IMR-90 (cell line): ENCODE measurements around the gene PLCB3. TPM values are rescaled to one million over a fixed set of nuclear protein-coding genes. Genes with fewer than 3 reads are reported as not detected.

Source experiments
- ATAC-seq: fragments of 200-7000 bp; cut with Tn5 transposase; 2 replicates; pipeline ENCODE4 v1.9.1; 2020; ENCODE audit warnings: low read depth, mild to moderate bottlenecking, moderate library complexity
- BruUV-seq: library from RNA; stranded (reverse); fragments of 400-500 nt; replicated peaks from 2 replicates; lab custom pipeline; 2021; lab: Mats Ljungman, UMichigan
- CTCF ChIA-PET: fragments of 300-600 bp; formaldehyde crosslinking; extraction: SDS; loops from one replicate; lab custom pipeline; 2021; ENCODE audit warnings: antibody characterized with exemption; lab: Yijun Ruan, JAX
- POLR2A ChIA-PET: fragments of 300-600 bp; sonication (Branson Sonifier 250); formaldehyde crosslinking; loops from one replicate; lab custom pipeline; 2022; ENCODE audit warnings: antibody characterized with exemption; ENCODE audit not compliant: unreplicated experiment; lab: Charles Lee
- DNase-seq: peaks from one replicate; pipeline ENCODE4 v3.0.0; 2013
- H2AFZ ChIP-seq: replicated peaks from 2 replicates; pipeline ENCODE3; 2013; ENCODE audit warnings: low read length, mild to moderate bottlenecking; ENCODE audit not compliant: poor library complexity
- H2AK5ac ChIP-seq: 2 replicates; pipeline ENCODE4 v1.6.1; 2013; ENCODE audit warnings: low read depth, low read length, inconsistent platforms
- H2AK9ac ChIP-seq: replicated peaks from 2 replicates; pipeline ENCODE3; 2013; ENCODE audit warnings: mild to moderate bottlenecking, low read depth, low read length, moderate library complexity; ENCODE audit not compliant: poor library complexity
- H2BK120ac ChIP-seq: 2 replicates; pipeline ENCODE4 v1.6.1; 2013; ENCODE audit warnings: low read depth, low read length, inconsistent platforms
- H2BK15ac ChIP-seq: 3 replicates; pipeline ENCODE4 v1.6.1; 2013; ENCODE audit warnings: low read depth, low read length, inconsistent platforms
- H2BK20ac ChIP-seq: 2 replicates; pipeline ENCODE4 v1.6.1; 2013; ENCODE audit warnings: low read depth, mild to moderate bottlenecking, inconsistent platforms, low read length, moderate library complexity
- H2BK5ac ChIP-seq: 2 replicates; pipeline ENCODE4 v1.6.1; 2013; ENCODE audit warnings: mild to moderate bottlenecking, low read depth, low read length, inconsistent platforms; ENCODE audit not compliant: poor library complexity, severe bottlenecking
- H3K14ac ChIP-seq: replicated peaks from 2 replicates; pipeline ENCODE4 v1.6.1; 2013; ENCODE audit warnings: low read depth, low read length, inconsistent platforms
- H3K18ac ChIP-seq: 2 replicates; pipeline ENCODE4 v1.6.1; 2013; ENCODE audit warnings: low read depth, low read length, control low read depth
- H3K23ac ChIP-seq: 2 replicates; pipeline ENCODE4 v1.6.1; 2013; ENCODE audit warnings: low read depth, low read length, inconsistent platforms
- H3K27ac ChIP-seq: 2 replicates; pipeline ENCODE4 v1.5.1; 2013; ENCODE audit warnings: mild to moderate bottlenecking, control low read depth, low read length; ENCODE audit not compliant: insufficient read depth
- H3K27me3 ChIP-seq: 2 replicates; pipeline ENCODE4 v1.6.1; 2013; ENCODE audit warnings: low read length; ENCODE audit not compliant: control insufficient read depth, insufficient read depth
- H3K36me3 ChIP-seq: 2 replicates; pipeline ENCODE4 v1.6.1; 2013; ENCODE audit warnings: low read length, mixed read lengths; ENCODE audit not compliant: control insufficient read depth, insufficient read depth
- H3K4ac ChIP-seq: 2 replicates; pipeline ENCODE4 v1.6.1; 2013; ENCODE audit warnings: low read depth, low read length, inconsistent platforms
- H3K4me1 ChIP-seq: 2 replicates; pipeline ENCODE4 v1.6.1; 2013; ENCODE audit warnings: low read length, mixed read lengths; ENCODE audit not compliant: control insufficient read depth, insufficient read depth
- H3K4me2 ChIP-seq: 2 replicates; pipeline ENCODE4 v1.6.1; 2013; ENCODE audit warnings: low read depth, mild to moderate bottlenecking, control low read depth, low read length, moderate library complexity
- H3K4me3 ChIP-seq: 2 replicates; pipeline ENCODE4 v1.5.1; 2013; ENCODE audit warnings: low read depth, mild to moderate bottlenecking, control low read depth, low read length, moderate library complexity; ENCODE audit not compliant: insufficient read depth
- H3K56ac ChIP-seq: 2 replicates; pipeline ENCODE4 v1.6.1; 2013; ENCODE audit warnings: low read length, inconsistent platforms; ENCODE audit not compliant: insufficient read depth; ENCODE audit errors: extremely low read depth
- H3K79me1 ChIP-seq, 2 experiments: 2 replicates each; pipeline ENCODE4 v1.6.1; 2013; ENCODE audit warnings: low read length in 2 of 2, inconsistent platforms in 1 of 2, low read depth in 1 of 2
- H3K9ac ChIP-seq: 2 replicates; pipeline ENCODE4 v1.6.1; 2013; ENCODE audit warnings: low read depth, low read length, control low read depth
- H3K9me1 ChIP-seq: 2 replicates; pipeline ENCODE4 v1.6.1; 2013; ENCODE audit warnings: low read length, inconsistent platforms; ENCODE audit not compliant: insufficient read depth
- H3K9me3 ChIP-seq: 2 replicates; pipeline ENCODE4 v1.6.1; 2013; ENCODE audit warnings: low read length; ENCODE audit not compliant: control insufficient read depth, insufficient read depth
- H4K20me1 ChIP-seq: 2 replicates; pipeline ENCODE4 v1.6.1; 2013; ENCODE audit warnings: low read length, inconsistent platforms; ENCODE audit not compliant: insufficient read depth
- H4K5ac ChIP-seq: 2 replicates; pipeline ENCODE4 v1.6.1; 2013; ENCODE audit warnings: mild to moderate bottlenecking, low read depth, low read length, control low read depth
- H4K8ac ChIP-seq, 2 experiments: 2 replicates each; pipeline ENCODE4 v1.6.1; 2013; ENCODE audit warnings: low read depth in 2 of 2, low read length in 2 of 2, control low read depth in 1 of 2, inconsistent platforms in 1 of 2
- H4K91ac ChIP-seq: 2 replicates; pipeline ENCODE4 v1.6.1; 2013; ENCODE audit warnings: low read depth, low read length, inconsistent platforms; ENCODE audit not compliant: insufficient read depth
- BHLHE40 ChIP-seq: fragments of 150-350 bp; IDR thresholded peaks from 2 replicates; pipeline ENCODE4 v1.6.1; 2016; ENCODE audit warnings: mild to moderate bottlenecking, low read depth, low read length
- CTCF ChIP-seq: conservative IDR thresholded peaks from 2 replicates; pipeline ENCODE4 v1.5.1; 2012; ENCODE audit warnings: mild to moderate bottlenecking, low read depth, low read length, improper control_type of control experiment
- FOS ChIP-seq: fragments of 150-350 bp; IDR thresholded peaks from 2 replicates; pipeline ENCODE4 v1.6.1; 2016; ENCODE audit warnings: low read depth, low read length
- MAFK ChIP-seq: IDR thresholded peaks from 2 replicates; pipeline ENCODE4 v1.6.1; 2012; ENCODE audit warnings: low read depth, low read length, improper control_type of control experiment
- MAZ ChIP-seq: IDR thresholded peaks from 2 replicates; pipeline ENCODE4 v1.6.1; 2012; ENCODE audit warnings: low read depth, mild to moderate bottlenecking, low read length, improper control_type of control experiment, moderate library complexity, borderline replicate concordance
- POLR2A ChIP-seq: IDR thresholded peaks from 2 replicates; pipeline ENCODE4 v1.6.1; 2012; ENCODE audit warnings: mild to moderate bottlenecking, low read depth, low read length
- RAD21 ChIP-seq: IDR thresholded peaks from 2 replicates; pipeline ENCODE4 v1.6.1; 2012; ENCODE audit warnings: low read length, improper control_type of control experiment
- RCOR1 ChIP-seq: IDR thresholded peaks from 2 replicates; pipeline ENCODE4 v1.6.1; 2012; ENCODE audit warnings: mild to moderate bottlenecking, low read length, improper control_type of control experiment; ENCODE audit not compliant: insufficient replicate concordance
- RFX5 ChIP-seq: IDR thresholded peaks from 2 replicates; pipeline ENCODE4 v1.8.0; 2012; ENCODE audit warnings: low read depth, mild to moderate bottlenecking, low read length, moderate library complexity
- SMC3 ChIP-seq: fragments of 150-350 bp; IDR thresholded peaks from 2 replicates; pipeline ENCODE4 v1.6.1; 2016; ENCODE audit warnings: low read depth, mild to moderate bottlenecking, antibody characterized with exemption, low read length, moderate library complexity
- USF2 ChIP-seq: fragments of 150-350 bp; IDR thresholded peaks from 2 replicates; pipeline ENCODE4 v1.6.1; 2017; ENCODE audit warnings: mild to moderate bottlenecking, antibody characterized with exemption, low read length, low read depth
- WGBS, 2 experiments: methylation state at CpG; one replicate each; pipeline versions ENCODE4 v1.1.5 to v1.1.7; 2013; ENCODE audit warnings: missing lambda C conversion rate in 2 of 2; ENCODE audit not compliant: insufficient read length in 1 of 2; ENCODE audit errors: extremely low coverage in 2 of 2; 5-methylcytosine and 5-hydroxymethylcytosine counted together
- dilution Hi-C: fragments of 300-500 bp; cut with HindIII; formaldehyde crosslinking; loops from one replicate; pipeline ENCODE4 v1.14.3; 2018; ENCODE audit warnings: low sequenced_read_pairs; ENCODE audit not compliant: unreplicated experiment
- in situ Hi-C: fragments of 300-500 bp; cut with MboI; formaldehyde crosslinking; loops from 3 replicates; pipeline ENCODE4 v1.14.3; 2019; ENCODE audit warnings: low sequenced_read_pairs, inconsistent platforms, mixed read lengths
- intact Hi-C: fragments of 100-400 bp; cut with micrococcal nuclease; formaldehyde crosslinking; loops from 2 replicates; pipeline ENCODE4 v1.10.0; 2022
- polyA plus RNA-seq, 3 experiments: library from polyadenylated mRNA; depleted of rRNA; stranded (reverse); fragments of >200 nt; gene quantifications; 2 replicates each; pipeline ENCODE4 v1.2.3, GENCODE V29; 2012; ENCODE audit warnings: low replicate concordance in 1 of 3
- total RNA-seq: library from RNA; depleted of rRNA; stranded (reverse); fragments of >200 nt; gene quantifications from 2 replicates; pipeline ENCODE4 v1.2.3, GENCODE V29; 2012

PLCB3 gene
- total and polyA plus RNA-seq, 2 of the 4 experiments (the other 2 are of a cell fraction), result 23.9 to 24.9 TPM

- no peak for TF ChIP-seq RAD21
These were observed 11.1 kb downstream of the PLCB3 start (continued) for GRCh38 chr11:64262271-64263002.

- in situ Hi-C loops, result no loop called here
- no peak for TF ChIP-seq RCOR1
- no peak for TF ChIP-seq USF2
- no peak for TF ChIP-seq POLR2A
- TF ChIP-seq MAZ, result no peak
- TF ChIP-seq SMC3, result no peak
- TF ChIP-seq FOS, result no peak; the same call in 1 of the 2 replicates
- TF ChIP-seq RAD21, result no peak
- no peak for TF ChIP-seq MAFK
- TF ChIP-seq BHLHE40, result no peak
- TF ChIP-seq RFX5, result no peak
- TF ChIP-seq CTCF, result no peak; the same call in 1 of the 2 replicates
These were observed 12.0 kb downstream of the PLCB3 start for GRCh38 chr11:64263021-64263946.

More at GRCh38 chr11:64263021-64263946, 12.0 kb downstream of the PLCB3 start:
- POLR2A ChIA-PET, result interaction anchor here (0.5 kb wide), 1 partner anchor 11 kb away, joined by 3 read pairs; no protein-coding TSS in a partner anchor
- Histone ChIP-seq H3K18ac (no peak overlapping the region), H3K9ac (no peak overlapping the region), H4K5ac (peak overlapping the region; percentile 59; the same call in 1 of the 2 replicates), H3K27me3 (no peaks in the 10 kb centered on the region), H2AK9ac (peak overlapping the region; percentile 75), H3K14ac (no peak overlapping the region), H4K8ac (peak overlapping the region in 1 of 2 experiments; percentile 69; a peak in 1 of 4 replicates), H4K20me1 (no peaks in the 10 kb centered on the region), H3K23ac (no peak overlapping the region), H2BK15ac (no peak overlapping the region), H2BK20ac (no peak overlapping the region), H2AK5ac (peak overlapping the region; percentile 6; the same call in 1 of the 2 replicates), H3K36me3 (peaks cover 55% of the 10 kb centered on the region), H2AFZ (peak overlapping the region; percentile 40), H3K56ac (no peak overlapping the region), H3K4me2 (no peak overlapping the region), H2BK5ac (peak overlapping the region; percentile 34), H3K9me1 (0 out of 2 replicates have a peak, but pooled peaks cover 5% of the 10 kb centered on the region), H3K4me1 (peaks cover 10% of the 10 kb centered on the region), H3K4ac (no peak overlapping the region; the same call in 1 of the 2 replicates), H4K91ac (no peak overlapping the region), H3K4me3 (no peak overlapping the region), H3K79me1 (peaks cover 7 to 34% of the 10 kb centered on the region in 2 experiments; a peak in 2 of 4 replicates), H2BK120ac (no peak overlapping the region), H3K9me3 (no peaks in the 10 kb centered on the region), H3K27ac (no peak overlapping the region)
- DNase-seq (peak; percentile 56), ATAC-seq (peak; percentile 54)
- 80% methylated on average over 5 of the region's 29 CpGs; no CpG with 5 or more reads in 1 of the 2 experiments for WGBS, 2 experiments
- CTCF ChIA-PET, result no interaction called here
- dilution Hi-C loops, result no loop called here
- intact Hi-C loops, result no loop called here
- no TSS peak for BruUV-seq
